Activated CD4-positive, alpha-beta T cell treated with anti-CD3 and anti-CD28 coated beads, Interleukin-2, amount 50 U/mL, for 16 hours (primary cell): Measurements from ENCODE around the gene GABPB2.

Source experiments
- DNase-seq: peaks from one replicate; pipeline ENCODE4 v3.0.0-alpha.2; 2020

Gene GABPB2

DNA sequence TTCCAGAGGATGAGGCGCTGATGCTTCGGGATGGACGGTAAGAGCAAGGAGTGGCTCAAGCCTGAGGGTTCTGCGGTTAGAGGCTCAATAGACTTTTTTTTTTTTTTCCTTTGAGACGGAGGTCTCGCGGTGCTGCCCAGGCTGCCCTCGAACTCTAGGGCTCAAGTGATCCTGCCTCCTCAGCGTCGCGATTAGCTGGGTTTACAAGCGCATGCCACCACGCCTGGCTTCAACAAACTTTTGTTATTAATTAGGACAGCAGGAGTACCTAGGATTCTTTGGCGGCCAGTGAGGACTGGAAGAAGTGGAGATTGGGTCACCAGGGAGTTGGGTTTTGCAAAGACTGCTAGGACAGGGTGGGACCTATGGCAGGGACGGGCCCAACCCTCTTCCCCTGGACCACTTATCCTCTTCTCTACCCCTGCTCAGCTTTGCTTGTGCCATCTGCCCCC is 96.0 kb downstream of the GABPB2 start:
- no peak for DNase-seq

DNA sequence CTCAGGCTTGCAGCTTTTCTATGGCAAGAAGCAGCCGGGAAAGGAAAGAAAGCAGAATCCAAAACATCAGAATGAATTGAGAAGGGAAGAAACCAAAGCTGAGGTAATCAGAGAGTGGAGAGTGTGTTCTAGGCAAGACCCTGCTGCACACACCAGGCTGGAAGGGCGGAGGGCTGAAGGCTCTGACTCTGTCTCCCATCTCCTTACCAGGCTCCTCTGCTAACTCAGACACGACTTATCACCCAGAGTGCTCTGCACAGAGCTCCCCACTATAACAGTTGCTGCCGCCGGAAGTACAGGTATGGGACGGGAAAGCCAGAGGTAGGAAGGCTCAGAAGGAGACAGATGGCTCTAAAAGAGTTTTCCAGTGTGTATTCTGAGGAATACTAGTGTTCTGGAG is 96.6 kb downstream of the GABPB2 start:
- no peak for DNase-seq

DNA sequence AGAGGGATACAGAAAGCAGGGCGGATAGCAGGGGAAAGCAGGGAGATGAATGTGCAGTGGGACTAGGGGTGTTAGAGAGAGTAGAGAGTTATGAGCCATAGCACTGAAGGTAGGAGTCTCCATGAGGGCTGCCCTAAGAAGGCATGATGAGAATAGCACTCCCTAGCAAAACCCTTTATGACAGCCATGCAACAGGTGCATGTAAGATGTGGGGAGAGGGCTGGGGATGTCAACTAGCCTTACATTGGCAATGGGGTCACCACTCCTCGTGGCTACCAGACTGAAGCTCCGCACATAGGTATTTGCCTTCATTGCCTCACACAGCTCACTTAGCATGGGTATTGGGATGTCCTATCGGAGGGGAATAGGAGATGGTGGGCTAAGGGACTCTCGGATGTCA is 100.6 kb downstream of the GABPB2 start:
- DNase-seq, result no peak
